COLO668 (cell line): Measurements from ENCODE around the gene PIH1D1.

Experiments
- DNase-seq: peaks from one replicate; lab custom pipeline; 2025; ENCODE audit not compliant: unreplicated experiment; lab: John Stamatoyannopoulos, UW

The PIH1D1 gene

GRCh38 chr19:49421039-49421877 is 30.4 kb downstream of the PIH1D1 start:
- DNase-seq: peak; percentile 58

- DNase-seq: no peak
Measured at GRCh38 chr19:49420227-49420626, 31.4 kb downstream of the PIH1D1 start.

GRCh38 chr19:49419173-49419572 is 32.4 kb downstream of the PIH1D1 start:
- DNase-seq: no peak

- DNase-seq: no peak
Measured at GRCh38 chr19:49418511-49418910, 33.1 kb downstream of the PIH1D1 start.

GRCh38 chr19:49417088-49417487 is 34.5 kb downstream of the PIH1D1 start:
- DNase-seq: no peak

GRCh38 chr19:49415810-49416200 is 35.8 kb downstream of the PIH1D1 start:
- no peak for DNase-seq

GRCh38 chr19:49415102-49415809 is 36.4 kb downstream of the PIH1D1 start:
- no peak for DNase-seq

- DNase-seq: no peak
Measured at GRCh38 chr19:49414256-49414655, 37.4 kb downstream of the PIH1D1 start.

GRCh38 chr19:49413348-49413747 is 38.3 kb downstream of the PIH1D1 start:
- DNase-seq: no peak

GRCh38 chr19:49411681-49412326 is 39.8 kb downstream of the PIH1D1 start:
- no peak for DNase-seq

GRCh38 chr19:49409441-49410029 is 42.1 kb downstream of the PIH1D1 start:
- peak; percentile 35 for DNase-seq

- no peak for DNase-seq
Measured at GRCh38 chr19:49408816-49409440, 42.7 kb downstream of the PIH1D1 start.

GRCh38 chr19:49407482-49408015 is 44.1 kb downstream of the PIH1D1 start:
- DNase-seq: no peak

- no peak for DNase-seq
Measured at GRCh38 chr19:49407079-49407478, 44.5 kb downstream of the PIH1D1 start.

GRCh38 chr19:49403404-49404187 is 48.0 kb downstream of the PIH1D1 start:
- peak; percentile 82 for DNase-seq

GRCh38 chr19:49400029-49400428 is 51.6 kb downstream of the PIH1D1 start:
- no peak for DNase-seq

- no peak for DNase-seq
Measured at GRCh38 chr19:49398931-49399330, 52.7 kb downstream of the PIH1D1 start.

- no peak for DNase-seq
Measured at GRCh38 chr19:49398001-49398615, 53.5 kb downstream of the PIH1D1 start.

- no peak for DNase-seq
Measured at GRCh38 chr19:49396738-49397505, 54.7 kb downstream of the PIH1D1 start.
